DND-41 (cell line): Measurements from ENCODE around the gene SMIM1.

Experiments used
- ATAC-seq: fragments of 200-7000 bp; cut with Tn5 transposase; 3 replicates; pipeline ENCODE4 v1.9.1; 2021; ENCODE audit warnings: low read depth; ENCODE audit not compliant: insufficient read depth
- DNase-seq: peaks from one replicate; pipeline ENCODE4 v3.0.0-alpha.2; 2020
- H2AFZ ChIP-seq: 2 replicates; pipeline ENCODE4 v1.6.0; 2012; ENCODE audit warnings: low read depth, low read length
- H3K27ac ChIP-seq: 2 replicates; pipeline ENCODE4 v1.5.1; 2012; ENCODE audit warnings: low read length, inconsistent platforms
- H3K27me3 ChIP-seq: fragments of 200-600 bp; sonication (generic); 2 replicates; pipeline ENCODE4 v1.6.0; 2012; ENCODE audit warnings: low read length, mild to moderate bottlenecking, inconsistent platforms; ENCODE audit not compliant: insufficient read depth, poor library complexity
- H3K36me3 ChIP-seq: 2 replicates; pipeline ENCODE4 v1.5.1; 2012; ENCODE audit warnings: low read length, inconsistent platforms; ENCODE audit not compliant: insufficient read depth
- H3K4me1 ChIP-seq: 2 replicates; pipeline ENCODE4 v1.5.1; 2012; ENCODE audit warnings: mild to moderate bottlenecking, low read length; ENCODE audit not compliant: insufficient read depth
- H3K4me2 ChIP-seq: 2 replicates; pipeline ENCODE4 v1.6.0; 2012; ENCODE audit warnings: mild to moderate bottlenecking, moderate library complexity, low read length, inconsistent platforms; ENCODE audit not compliant: insufficient read depth
- H3K4me3 ChIP-seq, 2 experiments: fragments of 200-600 bp in 1 of 2; shearing (Covaris generic) in 1 of 2; 2 replicates each; pipeline ENCODE4 v1.5.1; 2012 to 2016; ENCODE audit warnings: inconsistent platforms in 2 of 2, low read length in 2 of 2, mild to moderate bottlenecking in 2 of 2, low read depth in 1 of 2, moderate library complexity in 1 of 2
- H3K79me2 ChIP-seq: 2 replicates; pipeline ENCODE4 v1.6.0; 2012; ENCODE audit warnings: low read length, inconsistent platforms; ENCODE audit not compliant: insufficient read depth
- H3K9ac ChIP-seq: 2 replicates; pipeline ENCODE4 v1.6.0; 2012; ENCODE audit warnings: low read depth, mild to moderate bottlenecking, inconsistent platforms, low read length, moderate library complexity
- H3K9me3 ChIP-seq: 2 replicates; pipeline ENCODE4 v1.5.1; 2012; ENCODE audit warnings: low read length, moderate library complexity, mild to moderate bottlenecking, inconsistent platforms; ENCODE audit not compliant: insufficient read depth, severe bottlenecking
- H4K20me1 ChIP-seq: 2 replicates; pipeline ENCODE4 v1.6.0; 2012; ENCODE audit warnings: low read length; ENCODE audit not compliant: insufficient read depth
- EZH2 ChIP-seq: IDR thresholded peaks from 3 replicates; pipeline ENCODE4 v1.6.1; 2012; ENCODE audit warnings: borderline replicate concordance, low read depth, mild to moderate bottlenecking, moderate library complexity, low read length, inconsistent platforms; ENCODE audit not compliant: severe bottlenecking
- TF ChIP-seq, protein P1 (sequence below): IDR thresholded peaks from 2 replicates; pipeline ENCODE4 v1.5.1; 2012; ENCODE audit warnings: borderline replicate concordance, low read length, moderate library complexity, mild to moderate bottlenecking; ENCODE audit not compliant: poor library complexity, severe bottlenecking; ENCODE audit errors: extremely low read depth

The SMIM1 gene

DNA sequence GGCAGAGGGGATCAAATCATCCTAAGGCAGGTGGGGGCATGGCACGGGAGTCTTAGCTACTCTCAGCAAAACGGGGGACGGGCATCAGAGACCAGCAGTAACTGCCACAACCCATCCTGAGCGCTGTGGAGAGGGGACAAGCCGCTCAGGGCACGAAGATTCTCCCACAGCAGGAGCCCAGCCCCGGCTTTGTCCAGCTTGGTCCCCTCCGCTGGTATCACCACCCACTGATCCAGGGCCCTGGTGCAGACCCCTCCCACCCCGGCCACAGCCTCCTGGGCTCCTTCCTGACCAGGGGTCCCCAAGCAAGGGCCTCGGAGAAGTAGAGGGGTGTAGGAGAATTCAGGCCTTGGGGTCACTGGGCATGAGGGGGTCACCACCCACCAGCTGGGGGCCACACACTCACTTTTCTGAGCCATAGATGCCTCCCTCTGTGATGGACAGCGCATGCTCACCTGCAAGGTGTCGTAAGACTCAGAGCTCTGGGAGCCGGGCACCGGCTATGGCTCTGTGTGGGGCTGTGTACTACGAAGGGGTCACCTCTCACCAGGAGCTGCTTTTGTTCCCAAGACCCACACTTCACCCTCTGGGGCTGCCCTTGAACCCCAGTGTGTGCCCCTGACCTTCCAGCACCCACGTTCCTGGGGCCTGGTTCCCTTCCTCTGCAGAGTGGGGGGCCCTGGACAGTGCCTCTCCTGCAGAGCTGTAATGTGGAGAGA, 2.3 kb upstream of the SMIM1 start:
- H4K20me1 ChIP-seq, result no peaks in the 10 kb centered on the region
- DNase-seq, result no peak
- no peaks in the 10 kb centered on the region for H3K4me1 ChIP-seq
- TF ChIP-seq, protein P1, sequence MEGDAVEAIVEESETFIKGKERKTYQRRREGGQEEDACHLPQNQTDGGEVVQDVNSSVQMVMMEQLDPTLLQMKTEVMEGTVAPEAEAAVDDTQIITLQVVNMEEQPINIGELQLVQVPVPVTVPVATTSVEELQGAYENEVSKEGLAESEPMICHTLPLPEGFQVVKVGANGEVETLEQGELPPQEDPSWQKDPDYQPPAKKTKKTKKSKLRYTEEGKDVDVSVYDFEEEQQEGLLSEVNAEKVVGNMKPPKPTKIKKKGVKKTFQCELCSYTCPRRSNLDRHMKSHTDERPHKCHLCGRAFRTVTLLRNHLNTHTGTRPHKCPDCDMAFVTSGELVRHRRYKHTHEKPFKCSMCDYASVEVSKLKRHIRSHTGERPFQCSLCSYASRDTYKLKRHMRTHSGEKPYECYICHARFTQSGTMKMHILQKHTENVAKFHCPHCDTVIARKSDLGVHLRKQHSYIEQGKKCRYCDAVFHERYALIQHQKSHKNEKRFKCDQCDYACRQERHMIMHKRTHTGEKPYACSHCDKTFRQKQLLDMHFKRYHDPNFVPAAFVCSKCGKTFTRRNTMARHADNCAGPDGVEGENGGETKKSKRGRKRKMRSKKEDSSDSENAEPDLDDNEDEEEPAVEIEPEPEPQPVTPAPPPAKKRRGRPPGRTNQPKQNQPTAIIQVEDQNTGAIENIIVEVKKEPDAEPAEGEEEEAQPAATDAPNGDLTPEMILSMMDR, result no peak
- TF ChIP-seq EZH2, result no peak
- no peak for ATAC-seq
- H3K9me3 ChIP-seq, result no peaks in the 10 kb centered on the region
- H2AFZ ChIP-seq, result no peak overlapping the region
- no peak overlapping the region for H3K9ac ChIP-seq
- no peak overlapping the region for H3K4me3 ChIP-seq
- no peaks in the 10 kb centered on the region for H3K79me2 ChIP-seq
- H3K4me2 ChIP-seq, result no peak overlapping the region
- no peak overlapping the region for H3K27ac ChIP-seq
- H3K27me3 ChIP-seq, result no peaks in the 10 kb centered on the region
- no peaks in the 10 kb centered on the region for H3K36me3 ChIP-seq

DNA sequence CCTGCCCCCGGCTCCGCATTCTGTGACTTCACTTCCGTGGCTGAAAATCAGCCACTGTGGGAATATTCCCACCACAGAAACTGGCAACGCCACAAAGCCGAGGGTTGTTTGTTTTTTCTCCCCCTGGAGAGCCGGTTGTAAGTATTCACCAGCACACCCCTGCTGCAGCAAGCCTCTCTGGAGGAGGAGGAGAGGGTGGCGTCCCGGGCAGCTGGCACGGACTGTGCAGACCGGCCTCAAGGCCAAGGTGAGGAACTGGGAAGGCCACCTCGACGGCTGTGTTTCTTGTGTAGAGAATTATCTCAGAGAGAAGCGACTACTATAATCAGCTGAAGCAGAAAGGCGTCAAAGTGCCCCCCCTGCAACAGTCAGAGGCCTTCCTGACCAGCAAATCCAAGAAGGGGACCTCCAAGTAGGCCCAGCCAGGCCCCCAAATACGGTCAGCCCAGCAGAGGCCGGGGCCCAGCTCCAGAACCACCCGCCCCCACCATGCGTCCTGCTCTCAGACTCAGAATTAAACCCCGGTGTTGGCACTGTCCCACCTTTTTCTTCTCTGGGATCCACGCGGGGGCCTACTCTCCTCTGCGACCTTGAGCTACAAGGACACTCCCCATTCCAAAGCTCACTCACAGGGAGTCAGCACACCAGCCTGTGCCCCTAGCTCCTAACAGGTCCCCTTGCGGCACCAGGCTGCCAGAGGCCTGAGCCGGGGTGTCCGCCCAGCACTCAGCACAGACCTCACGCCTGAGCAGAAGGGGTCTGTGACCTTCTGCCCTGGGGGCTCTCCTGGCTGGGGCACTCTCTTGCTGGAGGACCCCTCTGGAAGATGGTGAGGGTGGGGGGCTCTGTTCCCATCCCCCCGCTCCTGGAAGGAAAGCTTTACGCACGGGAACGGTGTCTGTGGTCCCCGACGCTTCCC, 1.2 kb upstream of the SMIM1 start:
- Histone ChIP-seq H3K9me3 (no peaks in the 10 kb centered on the region), H3K27ac (no peak overlapping the region), H3K36me3 (no peaks in the 10 kb centered on the region), H3K4me1 (no peaks in the 10 kb centered on the region), H3K79me2 (no peaks in the 10 kb centered on the region), H4K20me1 (peaks cover 6% of the 10 kb centered on the region; the same call in 1 of the 2 replicates), H3K4me2 (no peak overlapping the region), H3K9ac (no peak overlapping the region), H3K27me3 (no peaks in the 10 kb centered on the region), H2AFZ (no peak overlapping the region), H3K4me3 (no peak overlapping the region)
- DNase-seq, result no peak
- no peak for TF ChIP-seq EZH2
- TF ChIP-seq, protein P1, result no peak
- ATAC-seq, result no peak

DNA sequence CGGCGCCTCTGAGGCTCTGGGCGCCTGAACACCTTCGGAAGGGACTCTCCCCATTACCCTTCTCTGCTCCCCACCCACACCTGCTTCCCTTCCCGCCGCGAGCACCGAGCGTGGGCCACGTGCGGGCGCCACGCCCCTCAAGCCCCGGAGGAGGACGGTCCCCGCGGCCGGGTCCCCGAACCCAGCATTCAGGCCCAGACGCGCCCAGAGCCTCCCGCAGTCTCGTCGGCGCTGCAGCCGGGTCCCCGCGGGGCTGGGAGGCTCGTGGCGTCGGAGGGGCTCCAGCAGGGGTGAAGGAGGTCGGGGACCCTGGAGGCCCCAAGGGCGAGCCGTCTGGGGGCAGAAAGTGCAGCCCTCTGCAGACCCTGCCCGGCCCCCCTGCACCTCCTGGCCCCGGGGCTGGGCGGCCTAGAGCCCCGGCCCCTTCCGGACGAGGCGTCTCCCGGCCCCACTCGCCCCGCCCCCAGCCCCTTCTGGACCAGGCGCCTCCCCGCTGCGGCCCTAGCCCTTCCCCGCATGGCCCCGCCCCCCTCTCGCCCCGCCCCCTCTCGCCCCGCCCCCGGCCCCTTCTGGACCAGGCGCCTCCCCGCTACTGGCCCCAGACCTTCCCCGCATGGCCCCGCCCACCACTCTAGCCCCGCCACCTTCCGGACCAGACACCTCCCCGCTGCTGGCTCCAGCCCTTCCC, 378 bp upstream of the SMIM1 start:
- no peak overlapping the region for H3K4me2 ChIP-seq
- H4K20me1 ChIP-seq, result peaks cover 11% of the 10 kb centered on the region; the same call in 1 of the 2 replicates
- no peak overlapping the region for H3K9ac ChIP-seq
- H3K4me1 ChIP-seq, result no peaks in the 10 kb centered on the region
- H3K4me3 ChIP-seq, result no peak overlapping the region
- H3K79me2 ChIP-seq, result no peaks in the 10 kb centered on the region
- no peaks in the 10 kb centered on the region for H3K36me3 ChIP-seq
- H3K27me3 ChIP-seq, result no peaks in the 10 kb centered on the region
- no peak for ATAC-seq
- no peak for DNase-seq
- TF ChIP-seq, protein P1, result no peak
- TF ChIP-seq EZH2, result no peak
- no peaks in the 10 kb centered on the region for H3K9me3 ChIP-seq
- no peak overlapping the region for H2AFZ ChIP-seq
- H3K27ac ChIP-seq, result no peak overlapping the region
